ENCODE measurements around the gene FOXN3.

Gene FOXN3

GRCh38 chr14:89356496-89356895 is 60.5 kb downstream of the FOXN3 start:
- H3K27me3 Mint-ChIP-seq = no peaks in the 10 kb centered on the region
- no peaks in the 10 kb centered on the region for H3K9me3 Mint-ChIP-seq
- H3K4me1 Mint-ChIP-seq (ENCODE audit: low read depth) = peaks cover 60% of the 10 kb centered on the region
- H3K36me3 Mint-ChIP-seq (ENCODE audit: low read depth) = peaks cover 27% of the 10 kb centered on the region
- no peak overlapping the region for H3K27ac Mint-ChIP-seq
- H3K4me3 Mint-ChIP-seq = no peak overlapping the region

GRCh38 chr14:89353766-89354113 is 63.3 kb downstream of the FOXN3 start:
- H3K36me3 Mint-ChIP-seq (ENCODE audit: low read depth) = peaks cover 48% of the 10 kb centered on the region
- H3K4me1 Mint-ChIP-seq (ENCODE audit: low read depth) = peaks cover 72% of the 10 kb centered on the region
- no peak overlapping the region for H3K4me3 Mint-ChIP-seq
- H3K27ac Mint-ChIP-seq = no peak overlapping the region
- H3K9me3 Mint-ChIP-seq = no peaks in the 10 kb centered on the region
- no peaks in the 10 kb centered on the region for H3K27me3 Mint-ChIP-seq

- peaks cover 52% of the 10 kb centered on the region for H3K36me3 Mint-ChIP-seq (ENCODE audit: low read depth)
- peak overlapping the region; percentile 61 for H3K27ac Mint-ChIP-seq
- H3K4me1 Mint-ChIP-seq (ENCODE audit: low read depth) = peaks cover 70% of the 10 kb centered on the region
- no peak overlapping the region for H3K4me3 Mint-ChIP-seq
- no peaks in the 10 kb centered on the region for H3K9me3 Mint-ChIP-seq
- H3K27me3 Mint-ChIP-seq = no peaks in the 10 kb centered on the region
Measured at GRCh38 chr14:89352976-89353765, 63.9 kb downstream of the FOXN3 start.

- Mint-ChIP-seq H3K27ac (peak overlapping the region; percentile 93), H3K4me3 (peak overlapping the region; percentile 74), H3K9me3 (no peaks in the 10 kb centered on the region), H3K27me3 (no peaks in the 10 kb centered on the region), H3K4me1 (ENCODE audit: low read depth) (peaks cover 63% of the 10 kb centered on the region), H3K36me3 (ENCODE audit: low read depth) (peaks cover 64% of the 10 kb centered on the region)
Measured at GRCh38 chr14:89351516-89352404, 65.3 kb downstream of the FOXN3 start.

- H3K27ac Mint-ChIP-seq = peak overlapping the region; percentile 93
- peaks cover 59% of the 10 kb centered on the region for H3K4me1 Mint-ChIP-seq (ENCODE audit: low read depth)
- H3K9me3 Mint-ChIP-seq = no peaks in the 10 kb centered on the region
- H3K36me3 Mint-ChIP-seq (ENCODE audit: low read depth) = peaks cover 66% of the 10 kb centered on the region
- no peaks in the 10 kb centered on the region for H3K27me3 Mint-ChIP-seq
- H3K4me3 Mint-ChIP-seq = peak overlapping the region; percentile 74
Measured at GRCh38 chr14:89351221-89351515, 65.9 kb downstream of the FOXN3 start.

GRCh38 chr14:89350152-89350551 is 66.9 kb downstream of the FOXN3 start:
- H3K4me3 Mint-ChIP-seq = no peak overlapping the region
- peak overlapping the region; percentile 56 for H3K27ac Mint-ChIP-seq
- no peaks in the 10 kb centered on the region for H3K9me3 Mint-ChIP-seq
- H3K36me3 Mint-ChIP-seq (ENCODE audit: low read depth) = peaks cover 65% of the 10 kb centered on the region
- H3K27me3 Mint-ChIP-seq = no peaks in the 10 kb centered on the region
- H3K4me1 Mint-ChIP-seq (ENCODE audit: low read depth) = peaks cover 53% of the 10 kb centered on the region

- Mint-ChIP-seq H3K4me1 (ENCODE audit: low read depth) (peaks cover 56% of the 10 kb centered on the region), H3K27ac (no peak overlapping the region), H3K27me3 (no peaks in the 10 kb centered on the region), H3K9me3 (no peaks in the 10 kb centered on the region), H3K4me3 (no peak overlapping the region), H3K36me3 (ENCODE audit: low read depth) (peaks cover 73% of the 10 kb centered on the region)
Measured at GRCh38 chr14:89349171-89350008, 67.6 kb downstream of the FOXN3 start.

- Mint-ChIP-seq H3K27me3 (no peaks in the 10 kb centered on the region), H3K27ac (no peak overlapping the region), H3K4me1 (ENCODE audit: low read depth) (peaks cover 54% of the 10 kb centered on the region), H3K9me3 (no peaks in the 10 kb centered on the region), H3K36me3 (ENCODE audit: low read depth) (peaks cover 80% of the 10 kb centered on the region), H3K4me3 (no peak overlapping the region)
Measured at GRCh38 chr14:89348722-89349121, 68.3 kb downstream of the FOXN3 start.

GRCh38 chr14:89347885-89348284 is 69.1 kb downstream of the FOXN3 start:
- H3K36me3 Mint-ChIP-seq (ENCODE audit: low read depth) = peaks cover 74% of the 10 kb centered on the region

GRCh38 chr14:89344920-89345254 is 72.1 kb downstream of the FOXN3 start:
- Mint-ChIP-seq H3K4me3 (no peak overlapping the region), H3K27me3 (no peaks in the 10 kb centered on the region), H3K9me3 (no peaks in the 10 kb centered on the region), H3K27ac (no peak overlapping the region), H3K36me3 (ENCODE audit: low read depth) (peaks cover 67% of the 10 kb centered on the region), H3K4me1 (ENCODE audit: low read depth) (peaks cover 45% of the 10 kb centered on the region)

More at GRCh38 chr14:89347885-89348284, 69.1 kb downstream of the FOXN3 start:
- Mint-ChIP-seq H3K4me1 (ENCODE audit: low read depth) (peaks cover 50% of the 10 kb centered on the region), H3K27me3 (no peaks in the 10 kb centered on the region), H3K27ac (no peak overlapping the region), H3K4me3 (no peak overlapping the region), H3K9me3 (no peaks in the 10 kb centered on the region)

GRCh38 chr14:89343356-89343755 is 73.7 kb downstream of the FOXN3 start:
- H3K4me3 Mint-ChIP-seq = no peak overlapping the region
- peaks cover 53% of the 10 kb centered on the region for H3K36me3 Mint-ChIP-seq (ENCODE audit: low read depth)
- H3K27ac Mint-ChIP-seq = no peak overlapping the region
- no peaks in the 10 kb centered on the region for H3K9me3 Mint-ChIP-seq
- H3K27me3 Mint-ChIP-seq = no peaks in the 10 kb centered on the region
- peaks cover 46% of the 10 kb centered on the region for H3K4me1 Mint-ChIP-seq (ENCODE audit: low read depth)

GRCh38 chr14:89342049-89342448 is 75.0 kb downstream of the FOXN3 start:
- Mint-ChIP-seq H3K27me3 (no peaks in the 10 kb centered on the region), H3K4me1 (ENCODE audit: low read depth) (peaks cover 51% of the 10 kb centered on the region), H3K36me3 (ENCODE audit: low read depth) (peaks cover 44% of the 10 kb centered on the region), H3K27ac (no peak overlapping the region), H3K9me3 (no peaks in the 10 kb centered on the region), H3K4me3 (no peak overlapping the region)

- H3K36me3 Mint-ChIP-seq (ENCODE audit: low read depth) = peaks cover 35% of the 10 kb centered on the region
Measured at GRCh38 chr14:89340200-89341181, 76.5 kb downstream of the FOXN3 start.

GRCh38 chr14:89339579-89339978 is 77.5 kb downstream of the FOXN3 start:
- Mint-ChIP-seq H3K27me3 (no peaks in the 10 kb centered on the region), H3K9me3 (no peaks in the 10 kb centered on the region), H3K4me1 (ENCODE audit: low read depth) (peaks cover 61% of the 10 kb centered on the region), H3K36me3 (ENCODE audit: low read depth) (peaks cover 32% of the 10 kb centered on the region), H3K4me3 (no peak overlapping the region), H3K27ac (peak overlapping the region; percentile 63)

More at GRCh38 chr14:89340200-89341181, 76.5 kb downstream of the FOXN3 start:
- Mint-ChIP-seq H3K27me3 (no peaks in the 10 kb centered on the region), H3K27ac (peak overlapping the region; percentile 63), H3K4me3 (no peak overlapping the region), H3K4me1 (ENCODE audit: low read depth) (peaks cover 62% of the 10 kb centered on the region), H3K9me3 (no peaks in the 10 kb centered on the region)
